ENCODE data around the gene FST.

The FST gene

GRCh38 chr5:53480416-53481158 lies at the start of gene FST:
Gene FST (plus strand): TSS chr5:53480629. CDS start chr5:53480792, 163 bp downstream.
- DNase-seq (ENCODE audit: low read depth) = no peak

GRCh38 chr5:53431665-53432064 lies 48.8 kb upstream of the FST start:
- no peak for DNase-seq (ENCODE audit: low read depth)

GRCh38 chr5:53433026-53433425 lies 47.4 kb upstream of the FST start:
- DNase-seq (ENCODE audit: low read depth) = no peak

- no peak for DNase-seq (ENCODE audit: low read depth)
Measured at GRCh38 chr5:53434541-53434940, 45.9 kb upstream of the FST start.

GRCh38 chr5:53436480-53437191 lies 43.8 kb upstream of the FST start:
- DNase-seq (ENCODE audit: low read depth) = no peak

GRCh38 chr5:53438079-53438478 lies 42.4 kb upstream of the FST start:
- no peak for DNase-seq (ENCODE audit: low read depth)

- DNase-seq (ENCODE audit: low read depth) = peak; percentile 57
Measured at GRCh38 chr5:53438486-53439472, 41.6 kb upstream of the FST start.

GRCh38 chr5:53442961-53443360 lies 37.5 kb upstream of the FST start:
- no peak for DNase-seq (ENCODE audit: low read depth)

GRCh38 chr5:53445569-53445968 lies 34.9 kb upstream of the FST start:
- no peak for DNase-seq (ENCODE audit: low read depth)

GRCh38 chr5:53446908-53447307 lies 33.5 kb upstream of the FST start:
- no peak for DNase-seq (ENCODE audit: low read depth)

- DNase-seq (ENCODE audit: low read depth) = no peak
Measured at GRCh38 chr5:53448851-53449250, 31.6 kb upstream of the FST start.

- DNase-seq (ENCODE audit: low read depth) = no peak
Measured at GRCh38 chr5:53453898-53454718, 26.3 kb upstream of the FST start.

- DNase-seq (ENCODE audit: low read depth) = no peak
Measured at GRCh38 chr5:53454719-53455000, 25.8 kb upstream of the FST start.

GRCh38 chr5:53456366-53456765 lies 24.1 kb upstream of the FST start:
- DNase-seq (ENCODE audit: low read depth) = no peak

GRCh38 chr5:53463909-53464621 lies 16.4 kb upstream of the FST start:
- no peak for DNase-seq (ENCODE audit: low read depth)

- DNase-seq (ENCODE audit: low read depth) = no peak
Measured at GRCh38 chr5:53464722-53465121, 15.7 kb upstream of the FST start.

GRCh38 chr5:53469946-53470687 lies 10.3 kb upstream of the FST start:
- DNase-seq (ENCODE audit: low read depth) = no peak

- DNase-seq (ENCODE audit: low read depth) = no peak
Measured at GRCh38 chr5:53472279-53472678, 8.2 kb upstream of the FST start.

- DNase-seq (ENCODE audit: low read depth) = no peak
Measured at GRCh38 chr5:53472720-53473510, 7.5 kb upstream of the FST start.

GRCh38 chr5:53473633-53474032 lies 6.8 kb upstream of the FST start:
- no peak for DNase-seq (ENCODE audit: low read depth)

Measured in GM04504 (cell line).